Thyroid gland (tissue), 4 donors: ENCODE data around the gene TNPO3. TPM values are rescaled to one million over a fixed set of nuclear protein-coding genes. Genes with fewer than 3 reads are reported as not detected.

Experiments used
- DNase-seq, 2 donors: peaks; one replicate each; pipeline ENCODE4 v3.0.0-alpha.2; 2019
- H3K27ac ChIP-seq, 3 donors: fragments of 200-600 bp; sonication (generic); 1 replicate in 2 of 3; 2 replicates in 1 of 3; pipeline ENCODE4 v1.5.1; 2016 to 2019; ENCODE audit warnings: mild to moderate bottlenecking in 1 of 3, moderate library complexity in 1 of 3
- H3K27me3 ChIP-seq: fragments of 200-600 bp; sonication (generic); one replicate; pipeline ENCODE4 v1.5.1; 2019
- H3K36me3 ChIP-seq, 2 donors: fragments of 200-600 bp; sonication (generic); one replicate each; pipeline ENCODE4 v1.5.1; 2016 to 2019
- H3K4me1 ChIP-seq, 2 donors: fragments of 200-600 bp; sonication (generic); one replicate each; pipeline ENCODE4 v1.5.1; 2017 to 2019
- H3K4me3 ChIP-seq, 3 donors: fragments of 200-600 bp; sonication (generic); replicated peaks in 1 of 3; 1 replicate in 2 of 3; 2 replicates in 1 of 3; pipeline ENCODE4 v1.5.1; 2016; ENCODE audit warnings: mild to moderate bottlenecking in 1 of 3
- H3K9me3 ChIP-seq: fragments of 200-600 bp; sonication (generic); one replicate; pipeline ENCODE4 v1.5.1; 2017
- POLR2A ChIP-seq, 2 donors: fragments of 450-650 bp; IDR thresholded peaks; one replicate each; pipeline ENCODE4 v1.6.1; 2017; ENCODE audit warnings: antibody characterized with exemption in 2 of 2, mild to moderate bottlenecking in 2 of 2, moderate library complexity in 1 of 2
- WGBS, 2 donors: methylation state at CpG; one replicate each; pipeline ENCODE4 v1.1.5; 2017; 5-methylcytosine and 5-hydroxymethylcytosine counted together
- intact Hi-C: fragments of 100-400 bp; cut with DNase I; formaldehyde crosslinking; loops from one replicate; pipeline ENCODE4 v1.15.1; 2023
- total RNA-seq, 4 donors: library from RNA; depleted of rRNA; stranded (reverse); fragments of >200 nt; gene quantifications; one replicate each; pipeline ENCODE4 v1.2.3, GENCODE V29; 2016
- TF ChIP-seq, protein P1 (sequence below), 6 experiments: fragments of 200-600 bp in 3 of 6; fragments of 450-650 bp in 3 of 6; sonication (generic) in 3 of 6; IDR thresholded peaks; one replicate each; pipeline ENCODE4 v1.5.1; 2016 to 2019; ENCODE audit warnings: antibody characterized with exemption in 6 of 6, mild to moderate bottlenecking in 2 of 6, inconsistent platforms in 1 of 6, moderate library complexity in 1 of 6

TNPO3 gene
- total RNA-seq, 4 donors from 2014 or later, result 46.1 to 56.2 (median 51.8) TPM

- no peaks in the 10 kb centered on the region for H3K36me3 ChIP-seq
- no peaks in the 10 kb centered on the region for H3K27me3 ChIP-seq
- peak overlapping the region in 1 of 3 donors; percentile 45 for H3K27ac ChIP-seq
- H3K4me3 ChIP-seq, result no peak overlapping the region
- H3K9me3 ChIP-seq, result no peaks in the 10 kb centered on the region
- no peak for TF ChIP-seq POLR2A (IDR thresholded peaks at IDR 0.05)
- TF ChIP-seq, protein P1, sequence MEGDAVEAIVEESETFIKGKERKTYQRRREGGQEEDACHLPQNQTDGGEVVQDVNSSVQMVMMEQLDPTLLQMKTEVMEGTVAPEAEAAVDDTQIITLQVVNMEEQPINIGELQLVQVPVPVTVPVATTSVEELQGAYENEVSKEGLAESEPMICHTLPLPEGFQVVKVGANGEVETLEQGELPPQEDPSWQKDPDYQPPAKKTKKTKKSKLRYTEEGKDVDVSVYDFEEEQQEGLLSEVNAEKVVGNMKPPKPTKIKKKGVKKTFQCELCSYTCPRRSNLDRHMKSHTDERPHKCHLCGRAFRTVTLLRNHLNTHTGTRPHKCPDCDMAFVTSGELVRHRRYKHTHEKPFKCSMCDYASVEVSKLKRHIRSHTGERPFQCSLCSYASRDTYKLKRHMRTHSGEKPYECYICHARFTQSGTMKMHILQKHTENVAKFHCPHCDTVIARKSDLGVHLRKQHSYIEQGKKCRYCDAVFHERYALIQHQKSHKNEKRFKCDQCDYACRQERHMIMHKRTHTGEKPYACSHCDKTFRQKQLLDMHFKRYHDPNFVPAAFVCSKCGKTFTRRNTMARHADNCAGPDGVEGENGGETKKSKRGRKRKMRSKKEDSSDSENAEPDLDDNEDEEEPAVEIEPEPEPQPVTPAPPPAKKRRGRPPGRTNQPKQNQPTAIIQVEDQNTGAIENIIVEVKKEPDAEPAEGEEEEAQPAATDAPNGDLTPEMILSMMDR (IDR thresholded peaks at IDR 0.05), result no peak
- H3K4me1 ChIP-seq, result peaks cover 10 to 24% of the 10 kb centered on the region in 2 donors
- WGBS, 2 donors, result 38 to 44% methylated on average over 5 of the region's 5 CpGs
- DNase-seq, result no peak
- intact Hi-C loops, result loop anchor here (5.0 kb wide), 1 partner anchor 183 kb away; no protein-coding TSS in a partner anchor
Measured at GRCh38 chr7:129090300-129090907, 35.5 kb upstream of the TNPO3 start.

DNA sequence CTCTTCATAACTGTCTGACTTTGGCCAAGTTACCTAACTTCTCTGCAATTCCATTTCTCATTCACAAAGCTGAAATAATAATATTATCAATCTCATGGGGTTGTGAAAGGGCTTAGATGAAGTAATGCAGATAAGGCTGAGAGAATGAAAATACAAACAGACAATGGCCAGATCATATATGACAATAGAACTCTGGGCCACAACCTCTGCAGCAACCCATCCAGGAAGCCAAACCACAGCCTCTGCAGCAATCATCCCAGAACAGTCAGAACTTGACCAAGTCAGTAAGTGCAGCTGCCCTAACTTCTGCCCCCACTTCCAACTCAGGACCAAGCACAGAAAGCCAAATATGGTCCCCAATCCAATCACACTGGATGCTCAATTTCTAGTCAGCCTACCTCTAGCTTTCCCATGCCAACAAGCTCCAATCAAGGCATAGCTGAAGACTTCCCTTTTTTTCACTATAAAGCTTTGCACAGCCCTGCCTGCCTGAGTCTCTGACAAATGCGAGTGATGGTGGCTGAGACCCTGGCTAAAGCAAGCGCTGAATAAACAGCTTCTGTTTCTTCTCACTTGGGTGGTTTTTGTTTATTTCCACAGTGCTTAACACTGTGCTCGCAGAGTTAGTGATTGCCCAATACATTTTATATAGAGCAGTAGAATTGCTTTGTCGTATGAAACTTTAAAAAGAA is 34.8 kb upstream of the TNPO3 start:
- TF ChIP-seq POLR2A (IDR thresholded peaks at IDR 0.05), result no peak
- TF ChIP-seq, protein P1 (IDR thresholded peaks at IDR 0.05), result no peak
- peak; percentile 52 to 59 for DNase-seq

GRCh38 chr7:129084801-129085551 is 30.1 kb upstream of the TNPO3 start:
- intact Hi-C loops, result no loop called here

More for the DNA sequence above, 34.8 kb upstream of the TNPO3 start:
- H3K27ac ChIP-seq, result peak overlapping the region in 1 of 3 donors; percentile 45
- H3K36me3 ChIP-seq, result no peaks in the 10 kb centered on the region
- no peak overlapping the region for H3K4me3 ChIP-seq
- WGBS, 2 donors, result 14 to 16% methylated on average over 4 of the region's 4 CpGs
- intact Hi-C loops, result loop anchor here (5.0 kb wide), 1 partner anchor 182 kb away; no protein-coding TSS in a partner anchor
- no peaks in the 10 kb centered on the region for H3K9me3 ChIP-seq
- H3K4me1 ChIP-seq, result peaks cover 10 to 24% of the 10 kb centered on the region in 2 donors
- no peaks in the 10 kb centered on the region for H3K27me3 ChIP-seq

DNA sequence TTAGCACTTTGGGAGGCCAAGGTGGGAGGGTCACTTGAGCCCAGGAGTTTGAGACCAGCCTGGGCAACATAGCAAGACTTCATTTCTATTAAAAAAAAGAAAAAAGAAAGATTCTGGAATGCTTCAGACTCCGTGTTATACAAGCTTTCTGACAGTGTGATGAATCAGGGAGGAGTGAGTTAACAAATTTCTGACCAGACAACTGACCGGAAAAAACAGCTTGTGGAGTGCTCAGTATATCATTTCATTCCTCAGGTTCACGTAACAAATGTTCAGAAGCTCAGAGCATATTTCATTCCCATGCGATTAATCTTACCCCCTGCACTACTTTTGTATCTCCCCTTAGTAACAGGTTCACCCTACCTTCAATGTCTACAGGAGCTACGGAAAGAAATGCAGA is 28.6 kb upstream of the TNPO3 start:
- Histone ChIP-seq H3K27me3 (no peaks in the 10 kb centered on the region), H3K9me3 (no peaks in the 10 kb centered on the region), H3K27ac (no peak overlapping the region), H3K36me3 (no peaks in the 10 kb centered on the region), H3K4me3 (no peak overlapping the region), H3K4me1 (no peaks in the 10 kb centered on the region)
- intact Hi-C loops, result no loop called here
- WGBS, 2 donors, result 69 to 80% methylated on average over 5 of the region's 5 CpGs
- no peak for DNase-seq
- TF ChIP-seq, protein P1 (IDR thresholded peaks at IDR 0.05), result no peak
- TF ChIP-seq POLR2A (IDR thresholded peaks at IDR 0.05), result no peak

More at GRCh38 chr7:129084801-129085551, 30.1 kb upstream of the TNPO3 start:
- no peaks in the 10 kb centered on the region for H3K27me3 ChIP-seq
- 88 to 90% methylated on average over 11 of the region's 11 CpGs for WGBS, 2 donors
- H3K4me1 ChIP-seq, result peaks cover 0 to 7% of the 10 kb centered on the region in 2 donors
- DNase-seq, result no peak
- no peak overlapping the region for H3K4me3 ChIP-seq
- no peaks in the 10 kb centered on the region for H3K9me3 ChIP-seq
- TF ChIP-seq POLR2A (IDR thresholded peaks at IDR 0.05), result no peak
- TF ChIP-seq, protein P1 (IDR thresholded peaks at IDR 0.05), result no peak
- no peaks in the 10 kb centered on the region for H3K36me3 ChIP-seq
- no peak overlapping the region for H3K27ac ChIP-seq
